Aorta (tissue), 5 donors: ENCODE measurements around the gene LPP. TPM values are rescaled to one million over a fixed set of nuclear protein-coding genes. Genes with fewer than 3 reads are reported as not detected.
A peak's percentile ranks its signal among the peaks of the same experiment; 100 is the strongest.

ENCODE experiments used
- ATAC-seq: fragments of 200-7000 bp; cut with Tn5 transposase; one replicate; pipeline ENCODE4 v1.9.1; 2022; ENCODE audit warnings: moderate library complexity; ENCODE audit not compliant: low FRiP score
- DNase-seq, 2 donors: peaks; one replicate each; pipeline ENCODE4 v3.0.0-alpha.2; 2020
- H3K27ac ChIP-seq, 2 donors: one replicate each; pipeline ENCODE4 v1.5.1; 2013; ENCODE audit warnings: low read length in 2 of 2, mild to moderate bottlenecking in 2 of 2, moderate library complexity in 2 of 2, control low read depth in 1 of 2, inconsistent platforms in 1 of 2, low read depth in 1 of 2
- H3K27me3 ChIP-seq, 2 donors: one replicate each; pipeline ENCODE4 v1.6.1; 2013; ENCODE audit warnings: control low read depth in 1 of 2, low read length in 1 of 2, mild to moderate bottlenecking in 1 of 2, moderate library complexity in 1 of 2; ENCODE audit not compliant: insufficient read depth in 2 of 2, control insufficient read depth in 1 of 2
- H3K36me3 ChIP-seq, 2 donors: one replicate each; pipeline ENCODE4 v1.6.1; 2013; ENCODE audit warnings: control low read depth in 1 of 2, low read length in 1 of 2, mild to moderate bottlenecking in 1 of 2; ENCODE audit not compliant: insufficient read depth in 2 of 2, control insufficient read depth in 1 of 2
- H3K4me1 ChIP-seq, 2 donors: one replicate each; pipeline ENCODE4 v1.6.1; 2013; ENCODE audit warnings: low read length in 2 of 2, control low read depth in 1 of 2, mild to moderate bottlenecking in 1 of 2, moderate library complexity in 1 of 2; ENCODE audit not compliant: insufficient read depth in 2 of 2, control insufficient read depth in 1 of 2
- H3K4me3 ChIP-seq, 2 donors: one replicate each; pipeline ENCODE4 v1.5.1; 2013; ENCODE audit warnings: low read length in 2 of 2, control low read depth in 1 of 2, mild to moderate bottlenecking in 1 of 2
- H3K9me3 ChIP-seq: one replicate; pipeline ENCODE4 v1.6.1; 2013; ENCODE audit warnings: mild to moderate bottlenecking, low read length; ENCODE audit not compliant: control insufficient read depth
- WGBS, 2 donors: extraction: QIAGEN DNeasy Blood & Tissue Kit; methylation state at CpG; one replicate each; pipeline ENCODE4 v1.1.7; 2013; 5-methylcytosine and 5-hydroxymethylcytosine counted together
- intact Hi-C, 2 donors: fragments of 100-400 bp; cut with DNase I; formaldehyde crosslinking; loops; one replicate each; pipeline versions ENCODE4 v1.14.2 to v1.15.0; 2022
- polyA plus RNA-seq, 2 donors: library from polyadenylated mRNA; stranded (reverse); fragments of 200-250 nt; gene quantifications; one replicate each; pipeline ENCODE4 v1.2.3, GENCODE V29; 2013
- total RNA-seq, 2 donors: library from RNA; stranded (reverse); fragmentation: NEBNext Ultra II Directional; extraction: Animal tissue kit (Norgen Biotek cat#: 25700); gene quantifications; one replicate each; pipeline ENCODE4 v1.2.1, GENCODE V29; 2021
- donor health status: healthy with polysubstance abuse.
- donor health status: Bipolar disorder and iron deficiency.
- donor health status: DM: no; HTN: no; CAD: no.
- donor health status: DM: no; HTN: no; CAD: no.
- donor health status: DM: yes; HTN: yes; CAD: no.

The LPP gene
- total and polyA plus RNA-seq, 4 donors = 37.7 to 2,536 (median 527) TPM

DNA sequence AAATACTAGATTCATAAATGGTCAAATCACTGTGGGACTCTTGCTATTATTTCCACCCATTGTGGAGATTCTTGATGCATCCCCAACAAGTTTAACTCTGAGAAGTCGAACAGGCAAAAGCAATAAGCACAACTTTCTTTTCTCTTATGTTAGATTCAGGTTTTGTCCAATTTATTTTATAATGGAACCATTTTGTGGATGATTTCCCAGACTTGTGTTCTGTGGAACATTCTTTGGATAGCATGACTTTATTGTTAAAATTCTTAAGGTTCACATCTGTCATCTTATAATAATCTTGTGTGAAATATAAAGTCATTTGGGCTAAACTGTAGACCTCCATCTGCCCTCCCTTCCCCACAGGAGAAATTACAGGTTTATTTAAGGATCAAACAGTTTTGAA lies 213.7 kb downstream of the LPP start:
- peaks cover 12 to 21% of the 10 kb centered on the region in 2 donors for H3K4me1 ChIP-seq

GRCh38 chr3:188369526-188369925 lies 215.6 kb downstream of the LPP start:
- Histone ChIP-seq H3K4me1 (peaks cover 6 to 21% of the 10 kb centered on the region in 2 donors), H3K4me3 (no peak overlapping the region), H3K27ac (no peak overlapping the region), H3K9me3 (no peaks in the 10 kb centered on the region), H3K36me3 (peaks cover 1 to 6% of the 10 kb centered on the region in 2 donors), H3K27me3 (no peaks in the 10 kb centered on the region)
- no peak for ATAC-seq
- intact Hi-C loops = loop anchor here in 1 of 2 donors (10.0 kb wide), 1 partner anchor 625 kb away; the partner anchor contains the start of gene BCL6
- no peak for DNase-seq
- 93 to 94% methylated on average over 3 of the region's 3 CpGs for WGBS, 2 donors

More for the DNA sequence above, 213.7 kb downstream of the LPP start:
- H3K36me3 ChIP-seq = peaks cover 1 to 6% of the 10 kb centered on the region in 2 donors
- intact Hi-C loops = loop anchor here in 1 of 2 donors (10.0 kb wide), 1 partner anchor 623 kb away; the partner anchor contains the start of gene BCL6
- WGBS, 2 donors = 34 to 54% methylated on average over 1 of the region's 1 CpG
- no peak for DNase-seq
- ATAC-seq = no peak
- no peak overlapping the region for H3K27ac ChIP-seq
- no peak overlapping the region for H3K4me3 ChIP-seq
- no peaks in the 10 kb centered on the region for H3K9me3 ChIP-seq
- H3K27me3 ChIP-seq = no peaks in the 10 kb centered on the region

GRCh38 chr3:188370081-188370830 lies 216.3 kb downstream of the LPP start:
- peaks cover 6 to 18% of the 10 kb centered on the region in 2 donors for H3K4me1 ChIP-seq
- no peak overlapping the region for H3K27ac ChIP-seq

GRCh38 chr3:188378786-188379185 lies 224.8 kb downstream of the LPP start:
- WGBS, 2 donors = 96% methylated on average over 4 of the region's 4 CpGs
- intact Hi-C loops = no loop called here
- no peaks in the 10 kb centered on the region for H3K27me3 ChIP-seq
- ATAC-seq = no peak
- no peak for DNase-seq
- no peak overlapping the region for H3K27ac ChIP-seq
- H3K4me3 ChIP-seq = no peak overlapping the region
- peaks cover 0 to 5% of the 10 kb centered on the region in 2 donors for H3K4me1 ChIP-seq
- no peaks in the 10 kb centered on the region for H3K36me3 ChIP-seq
- H3K9me3 ChIP-seq = no peaks in the 10 kb centered on the region

More at GRCh38 chr3:188370081-188370830, 216.3 kb downstream of the LPP start:
- no peak for ATAC-seq
- H3K27me3 ChIP-seq = no peaks in the 10 kb centered on the region
- H3K4me3 ChIP-seq = no peak overlapping the region
- H3K36me3 ChIP-seq = peaks cover 1 to 6% of the 10 kb centered on the region in 2 donors
- WGBS, 2 donors = 86 to 91% methylated on average over 15 of the region's 15 CpGs
- intact Hi-C loops = no loop called here
- no peaks in the 10 kb centered on the region for H3K9me3 ChIP-seq
- no peak for DNase-seq

GRCh38 chr3:188380252-188380651 lies 226.3 kb downstream of the LPP start:
- Histone ChIP-seq H3K27me3 (no peaks in the 10 kb centered on the region), H3K9me3 (no peaks in the 10 kb centered on the region), H3K4me1 (peaks cover 0 to 5% of the 10 kb centered on the region in 2 donors), H3K4me3 (no peak overlapping the region), H3K27ac (peak overlapping the region in 1 of 2 donors; percentile 28), H3K36me3 (no peaks in the 10 kb centered on the region)
- ATAC-seq = no peak
- intact Hi-C loops = no loop called here
- DNase-seq = no peak
- 11 to 12% methylated on average over 2 of the region's 2 CpGs for WGBS, 2 donors

DNA sequence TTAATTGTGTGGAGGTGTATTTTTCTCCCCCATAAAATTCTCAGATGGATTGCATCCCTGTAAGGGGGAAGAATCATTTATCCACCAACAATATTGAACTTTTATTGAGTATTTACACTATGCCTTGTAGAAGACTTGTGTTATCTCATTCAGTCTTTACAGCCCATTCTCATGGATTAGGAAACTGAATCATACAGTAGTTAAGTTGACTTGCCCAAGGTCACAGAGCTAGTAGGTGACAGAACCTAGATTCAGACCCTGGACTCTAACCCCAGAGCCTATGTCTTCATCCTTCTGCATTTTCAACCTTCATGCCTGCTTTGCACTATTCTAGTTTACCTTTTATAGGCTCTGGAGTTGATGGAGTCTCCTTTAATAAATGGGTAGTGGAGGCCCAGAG lies 226.8 kb downstream of the LPP start:
- ATAC-seq (no peak), DNase-seq (no peak)
- Histone ChIP-seq H3K4me1 (peaks cover 0 to 5% of the 10 kb centered on the region in 2 donors), H3K27ac (no peak overlapping the region), H3K4me3 (no peak overlapping the region), H3K27me3 (no peaks in the 10 kb centered on the region), H3K9me3 (no peaks in the 10 kb centered on the region), H3K36me3 (no peaks in the 10 kb centered on the region)
- intact Hi-C loops = no loop called here

GRCh38 chr3:188383748-188384147 lies 229.8 kb downstream of the LPP start:
- DNase-seq (no peak), ATAC-seq (no peak)
- Histone ChIP-seq H3K4me1 (peaks cover 0 to 5% of the 10 kb centered on the region in 2 donors), H3K27ac (no peak overlapping the region), H3K9me3 (no peaks in the 10 kb centered on the region), H3K4me3 (no peak overlapping the region), H3K36me3 (no peaks in the 10 kb centered on the region), H3K27me3 (no peaks in the 10 kb centered on the region)
- intact Hi-C loops = no loop called here
- 33 to 41% methylated on average over 3 of the region's 3 CpGs for WGBS, 2 donors

- DNase-seq (peak in 1 of 2 donors; percentile 59), ATAC-seq (no peak)
- Histone ChIP-seq H3K9me3 (no peaks in the 10 kb centered on the region), H3K27me3 (no peaks in the 10 kb centered on the region), H3K4me1 (peaks cover 0 to 9% of the 10 kb centered on the region in 2 donors), H3K27ac (no peak overlapping the region), H3K36me3 (no peaks in the 10 kb centered on the region), H3K4me3 (no peak overlapping the region)
- intact Hi-C loops = no loop called here
- WGBS, 2 donors = 65 to 68% methylated on average over 4 of the region's 4 CpGs
These were observed 231.3 kb downstream of the LPP start for GRCh38 chr3:188385295-188385694.
